ENCODE results near the gene SYNGR4.

DNA sequence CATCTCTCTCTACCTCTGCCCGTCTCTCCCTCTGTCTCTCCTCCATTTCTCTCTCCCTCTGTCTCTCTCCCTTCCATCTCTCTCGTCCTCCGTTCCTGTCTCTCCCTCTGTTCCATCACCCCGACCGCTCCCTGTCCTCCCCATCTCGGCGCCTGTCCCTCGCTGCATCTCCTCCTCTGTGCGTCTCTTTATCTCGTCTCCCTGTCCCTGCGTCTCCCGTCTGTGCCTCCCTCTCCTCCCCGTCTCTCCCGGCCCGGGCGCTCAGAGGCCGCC is 33.9 kb downstream of the SYNGR4 start:
- TF ChIP-seq CTCF (IDR thresholded peaks at IDR 0.05) (no peak), POLR2A (IDR thresholded peaks at IDR 0.05) (no peak)
